ENCODE data around the gene CTPS2.
"Not testable (repeated sequence)": the region's sequence is repeated elsewhere in the genome, so short reads cannot be mapped to it uniquely, and the experiment has no call there.

The CTPS2 gene

GRCh38 chrX:16651391-16652024 is 61.0 kb downstream of the CTPS2 start:
- DNase-seq, result no peak

GRCh38 chrX:16649858-16650257 is 62.6 kb downstream of the CTPS2 start, which contains the start of gene S100G:
Gene S100G (plus strand): TSS chrX:16650158. CDS start chrX:16651007, 849 bp downstream.
- DNase-seq, result no peak

GRCh38 chrX:16646366-16647138 is 65.9 kb downstream of the CTPS2 start:
- no peak for DNase-seq

GRCh38 chrX:16643176-16643575 is 69.3 kb downstream of the CTPS2 start:
- DNase-seq, result no peak

- no peak for DNase-seq
These were observed 71.6 kb downstream of the CTPS2 start for GRCh38 chrX:16640823-16641222.

- DNase-seq, result no peak
These were observed 72.5 kb downstream of the CTPS2 start for GRCh38 chrX:16639966-16640365.

- no peak for DNase-seq
These were observed 73.9 kb downstream of the CTPS2 start for GRCh38 chrX:16638533-16638932.

- no peak for DNase-seq
These were observed 76.9 kb downstream of the CTPS2 start for GRCh38 chrX:16635596-16635995.

GRCh38 chrX:16635040-16635439 is 77.4 kb downstream of the CTPS2 start:
- no peak for DNase-seq

GRCh38 chrX:16633754-16634153 is 78.7 kb downstream of the CTPS2 start:
- DNase-seq, result no peak

GRCh38 chrX:16629909-16630308 is 82.6 kb downstream of the CTPS2 start:
- no peak for DNase-seq

GRCh38 chrX:16628946-16629595 is 83.4 kb downstream of the CTPS2 start:
- no peak for DNase-seq

- not testable (repeated sequence) for DNase-seq
These were observed 84.0 kb downstream of the CTPS2 start for GRCh38 chrX:16628511-16628910.

GRCh38 chrX:16619024-16619423 is 93.4 kb downstream of the CTPS2 start:
- DNase-seq, result no peak

GRCh38 chrX:16618422-16618821 is 94.0 kb downstream of the CTPS2 start:
- DNase-seq, result no peak

- no peak for DNase-seq
These were observed 95.1 kb downstream of the CTPS2 start for GRCh38 chrX:16617382-16617781.

GRCh38 chrX:16612257-16612897 is 100.1 kb downstream of the CTPS2 start:
- DNase-seq, result no peak

- not testable (repeated sequence) for DNase-seq
These were observed 101.8 kb downstream of the CTPS2 start for GRCh38 chrX:16610654-16611053.

- DNase-seq, result no peak
These were observed 102.3 kb downstream of the CTPS2 start for GRCh38 chrX:16610121-16610621.

- no peak for DNase-seq
These were observed 106.2 kb downstream of the CTPS2 start for GRCh38 chrX:16606142-16606720.

- no peak for DNase-seq
These were observed 108.1 kb downstream of the CTPS2 start for GRCh38 chrX:16604337-16604736.

- no peak for DNase-seq
These were observed 108.6 kb downstream of the CTPS2 start for GRCh38 chrX:16603822-16604221.

GRCh38 chrX:16603235-16603634 is 109.2 kb downstream of the CTPS2 start:
- DNase-seq, result not testable (repeated sequence)

Measured in effector CD8-positive, alpha-beta T cell (primary cell).